SU-DHL-6 (cell line): ENCODE results near the gene SPESP1.

Experiments
- EZH2phosphoT487 ChIP-seq: fragments of 200-600 bp; sonication (generic), shearing (Covaris generic); conservative IDR thresholded peaks from 2 replicates; pipeline ENCODE4 v1.6.1; 2018; ENCODE audit warnings: mild to moderate bottlenecking, antibody characterized with exemption, low read length, moderate library complexity, mixed read lengths
- TF ChIP-seq, protein P1 (sequence below): fragments of 200-600 bp; sonication (generic); IDR thresholded peaks from one replicate; pipeline ENCODE4 v1.5.1; 2017; ENCODE audit warnings: antibody characterized with exemption, mild to moderate bottlenecking, low read length, moderate library complexity; ENCODE audit not compliant: insufficient read depth, poor library complexity, severe bottlenecking

DNA sequence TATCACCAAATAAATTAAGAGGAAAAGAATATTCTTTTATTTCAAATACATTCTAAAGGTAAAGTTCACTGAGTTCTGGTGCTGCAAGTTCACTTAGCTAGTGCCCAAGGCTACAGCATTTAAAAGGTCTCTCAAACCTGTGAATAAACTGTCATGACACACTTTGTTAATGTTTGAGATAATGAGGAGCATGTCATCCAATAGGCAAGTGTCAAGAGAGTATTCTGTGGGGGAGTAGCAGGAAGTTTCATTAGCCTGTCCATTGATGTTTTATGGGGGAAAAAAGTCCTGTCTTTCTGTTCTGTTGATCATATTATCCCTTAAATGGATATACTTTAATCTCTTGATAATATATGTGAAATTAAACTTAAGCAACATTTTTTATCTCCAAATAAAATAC is 4.0 kb downstream of the SPESP1 start:
- TF ChIP-seq, protein P1, sequence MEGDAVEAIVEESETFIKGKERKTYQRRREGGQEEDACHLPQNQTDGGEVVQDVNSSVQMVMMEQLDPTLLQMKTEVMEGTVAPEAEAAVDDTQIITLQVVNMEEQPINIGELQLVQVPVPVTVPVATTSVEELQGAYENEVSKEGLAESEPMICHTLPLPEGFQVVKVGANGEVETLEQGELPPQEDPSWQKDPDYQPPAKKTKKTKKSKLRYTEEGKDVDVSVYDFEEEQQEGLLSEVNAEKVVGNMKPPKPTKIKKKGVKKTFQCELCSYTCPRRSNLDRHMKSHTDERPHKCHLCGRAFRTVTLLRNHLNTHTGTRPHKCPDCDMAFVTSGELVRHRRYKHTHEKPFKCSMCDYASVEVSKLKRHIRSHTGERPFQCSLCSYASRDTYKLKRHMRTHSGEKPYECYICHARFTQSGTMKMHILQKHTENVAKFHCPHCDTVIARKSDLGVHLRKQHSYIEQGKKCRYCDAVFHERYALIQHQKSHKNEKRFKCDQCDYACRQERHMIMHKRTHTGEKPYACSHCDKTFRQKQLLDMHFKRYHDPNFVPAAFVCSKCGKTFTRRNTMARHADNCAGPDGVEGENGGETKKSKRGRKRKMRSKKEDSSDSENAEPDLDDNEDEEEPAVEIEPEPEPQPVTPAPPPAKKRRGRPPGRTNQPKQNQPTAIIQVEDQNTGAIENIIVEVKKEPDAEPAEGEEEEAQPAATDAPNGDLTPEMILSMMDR, result no peak
- no peak for TF ChIP-seq EZH2phosphoT487
